ENCODE results near the gene MGAT4A.
"Not testable (repeated sequence)": the region's sequence is repeated elsewhere in the genome, so short reads cannot be mapped to it uniquely, and the experiment has no call there.

MGAT4A gene

DNA sequence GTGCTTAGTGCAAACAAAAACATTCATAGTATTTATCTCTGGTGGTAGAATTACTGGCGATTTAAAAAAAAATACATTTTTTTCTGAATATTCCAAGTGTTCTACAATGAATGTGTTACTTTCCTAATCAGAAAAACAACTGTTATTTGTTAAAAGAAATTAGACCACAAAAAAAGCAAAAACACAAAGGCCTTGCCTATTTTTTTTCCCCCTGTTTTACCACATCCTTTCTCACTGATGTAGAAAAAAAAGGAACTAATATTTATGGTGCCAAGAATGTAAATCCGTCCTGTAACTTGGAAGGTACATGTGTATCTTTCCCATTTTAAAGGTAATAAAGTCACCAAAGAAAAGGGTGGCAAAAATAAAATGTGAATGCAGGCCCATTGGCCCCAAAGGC lies 28.4 kb upstream of the MGAT4A start:
- peak in 2 of 5 experiments; percentile 31 to 54 for DNase-seq

DNA sequence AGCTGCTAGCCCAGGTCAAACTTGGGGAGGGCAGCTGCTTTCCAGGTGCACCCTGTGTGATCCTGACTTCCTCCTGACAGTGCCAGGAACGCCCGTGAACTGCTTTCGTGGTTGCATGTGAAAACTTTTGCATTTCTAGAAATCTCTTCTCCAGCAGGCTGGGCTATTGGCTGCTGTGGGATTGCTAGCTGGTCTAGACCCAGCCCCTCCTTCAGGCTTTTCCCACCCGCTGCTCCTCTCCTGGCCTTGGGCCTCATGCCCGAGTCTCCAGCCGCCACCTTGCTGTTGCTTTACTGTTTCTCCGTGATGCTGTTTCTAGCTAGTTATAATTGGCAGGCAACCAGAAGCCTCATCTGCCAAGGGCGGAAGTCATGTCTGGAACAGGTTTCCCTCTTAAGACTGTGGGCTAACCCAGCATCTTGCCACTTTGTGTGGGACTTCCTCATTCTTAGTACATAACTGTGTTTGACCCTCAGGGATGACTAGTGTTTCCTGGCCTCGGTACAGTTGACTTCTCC lies 27.0 kb upstream of the MGAT4A start:
- peak in 3 of 5 experiments; percentile 31 to 82 (median 73) for DNase-seq

DNA sequence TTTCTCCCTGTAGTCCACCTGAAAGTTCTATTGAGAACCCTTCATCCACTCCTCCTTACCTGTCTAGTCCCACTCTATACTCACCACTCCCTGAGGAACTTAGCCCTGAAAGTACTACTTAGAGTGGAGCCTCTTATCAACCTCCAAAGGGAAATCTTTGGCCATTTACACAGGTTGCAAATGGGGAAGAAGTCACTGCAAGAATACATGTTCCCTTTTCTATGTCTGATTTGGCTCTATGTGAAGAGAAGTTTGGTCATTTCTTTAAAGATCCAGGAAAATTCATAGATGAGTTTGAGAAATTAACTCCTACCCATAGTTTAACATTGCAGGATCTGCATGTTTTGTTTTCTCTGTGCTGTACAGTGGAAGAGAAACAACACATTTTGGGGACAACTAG lies 22.9 kb upstream of the MGAT4A start:
- DNase-seq = no peak

DNA sequence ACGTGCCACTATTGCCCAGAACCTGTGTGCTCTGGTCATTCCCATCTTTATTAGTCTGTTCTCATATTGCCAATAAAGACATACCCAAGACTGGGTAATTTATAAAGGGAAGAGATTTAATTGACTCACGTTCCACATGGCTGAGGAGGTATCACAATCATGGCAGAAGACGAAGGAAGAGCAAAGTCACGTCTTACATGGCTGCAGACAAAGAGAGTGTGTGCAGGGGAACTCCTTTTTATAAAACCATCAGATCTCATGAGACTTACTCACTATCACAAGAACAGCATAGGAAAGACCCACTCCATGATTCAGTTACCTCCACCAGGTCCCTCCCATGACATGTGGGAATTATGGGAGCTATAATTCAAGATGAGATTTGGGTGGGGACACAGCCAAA lies 21.8 kb upstream of the MGAT4A start:
- not testable (repeated sequence) for DNase-seq

DNA sequence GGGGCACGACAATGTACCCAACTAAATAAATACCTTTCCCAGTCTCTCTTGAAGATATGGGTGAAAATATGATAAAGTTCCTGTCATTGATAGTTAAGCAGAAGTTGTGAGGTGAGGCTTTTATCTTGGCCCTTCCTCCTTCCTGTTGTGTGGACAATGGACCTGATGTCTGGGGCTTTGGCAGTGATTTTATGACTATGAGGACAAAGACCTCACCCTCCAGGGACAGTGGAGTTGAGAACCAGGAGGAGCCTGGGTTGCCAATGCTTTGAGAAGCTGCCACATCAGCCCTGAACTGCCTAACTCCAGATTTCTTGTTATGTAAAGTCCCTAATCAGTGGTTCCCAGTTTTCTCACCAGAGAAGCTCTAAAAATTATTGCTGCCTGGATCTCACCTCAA lies 20.8 kb upstream of the MGAT4A start:
- no peak for DNase-seq

DNA sequence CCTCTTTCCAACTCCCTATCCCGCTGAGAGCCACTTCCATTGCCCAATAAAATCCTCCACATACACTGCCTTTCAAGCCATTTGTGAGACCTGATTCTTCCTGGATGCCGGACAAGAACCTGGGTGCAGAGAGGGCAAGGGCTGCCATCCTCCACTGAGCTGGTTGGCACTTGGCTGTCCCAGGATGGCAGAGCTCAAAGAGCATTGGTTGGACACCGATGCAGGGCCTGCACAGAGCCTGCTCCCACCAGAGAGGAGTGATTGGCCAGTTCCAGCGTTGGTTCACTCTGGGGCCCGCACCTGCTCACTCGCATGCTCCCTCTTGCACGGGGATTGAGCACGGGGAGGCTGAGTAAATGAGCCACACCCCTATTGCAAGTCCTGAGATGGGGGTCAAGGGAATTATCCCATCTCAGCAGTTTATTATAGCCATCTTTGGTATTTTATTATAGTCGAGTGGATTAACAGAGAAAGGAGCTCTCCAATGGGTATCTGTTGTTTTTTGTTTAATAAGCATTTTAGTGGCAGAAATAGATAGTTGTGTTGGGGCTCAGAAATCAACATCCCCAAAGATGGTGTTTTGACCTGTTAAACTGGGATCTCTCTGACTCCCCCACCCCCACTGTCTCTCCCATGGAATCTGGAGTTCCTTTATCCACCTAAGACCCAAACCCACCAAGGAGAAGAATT lies 19.8 kb upstream of the MGAT4A start:
- DNase-seq = no peak

DNA sequence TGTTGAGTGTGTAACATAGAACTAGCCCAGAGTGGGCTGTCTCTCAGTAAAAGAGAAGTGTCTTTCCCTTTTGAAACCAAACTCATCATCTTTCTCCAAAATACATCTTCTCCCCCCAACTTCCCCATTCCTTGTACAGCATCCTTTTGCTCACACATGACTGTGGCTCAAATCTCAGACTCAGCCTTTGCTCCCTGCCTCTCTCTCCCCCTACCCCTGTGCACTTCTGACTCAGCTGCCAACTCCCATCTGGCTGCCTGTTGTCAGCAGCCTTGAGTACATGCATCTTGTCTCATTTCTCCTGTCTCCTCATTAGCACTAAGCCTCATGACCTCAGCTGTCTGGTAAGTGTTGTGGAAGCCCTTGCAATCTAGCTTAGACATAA lies 18.1 kb upstream of the MGAT4A start:
- DNase-seq = no peak

DNA sequence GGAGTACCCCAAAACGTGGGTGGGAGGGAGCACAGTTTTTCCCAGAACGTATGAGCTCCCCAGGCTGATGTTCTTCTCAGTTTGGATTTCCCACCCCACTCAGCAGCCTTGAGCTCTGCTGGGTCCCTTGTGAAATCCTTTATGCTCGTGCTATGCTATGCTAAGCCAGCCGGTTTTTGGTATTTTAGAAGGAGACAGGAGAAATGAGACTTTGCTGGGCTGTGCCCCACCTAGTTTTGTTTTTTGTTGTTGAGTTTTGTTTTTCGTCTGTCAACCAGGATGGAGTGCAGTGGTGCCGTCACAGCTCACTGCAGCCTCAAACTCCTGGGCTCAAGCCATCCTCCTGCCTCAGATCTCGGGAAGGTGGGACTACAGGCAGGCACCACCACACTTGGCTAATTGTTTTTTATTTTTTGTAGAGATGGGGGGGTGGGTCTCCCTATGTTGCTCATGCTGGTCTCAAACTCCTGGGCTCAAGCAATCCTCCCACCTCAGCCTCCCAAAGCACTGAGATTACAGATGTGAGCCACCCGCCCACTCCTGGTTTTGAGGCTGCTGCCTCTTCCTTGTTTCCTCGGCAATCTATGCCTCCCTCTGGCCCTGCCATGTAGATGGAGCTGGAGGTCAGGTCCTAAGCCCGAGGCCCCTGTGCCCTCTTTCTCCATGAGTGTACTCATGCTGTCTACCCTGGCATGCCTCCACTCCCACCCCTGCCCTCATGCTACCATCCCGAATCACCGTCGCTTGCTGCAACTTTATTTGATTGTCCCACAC lies 17.5 kb upstream of the MGAT4A start:
- DNase-seq = no peak

DNA sequence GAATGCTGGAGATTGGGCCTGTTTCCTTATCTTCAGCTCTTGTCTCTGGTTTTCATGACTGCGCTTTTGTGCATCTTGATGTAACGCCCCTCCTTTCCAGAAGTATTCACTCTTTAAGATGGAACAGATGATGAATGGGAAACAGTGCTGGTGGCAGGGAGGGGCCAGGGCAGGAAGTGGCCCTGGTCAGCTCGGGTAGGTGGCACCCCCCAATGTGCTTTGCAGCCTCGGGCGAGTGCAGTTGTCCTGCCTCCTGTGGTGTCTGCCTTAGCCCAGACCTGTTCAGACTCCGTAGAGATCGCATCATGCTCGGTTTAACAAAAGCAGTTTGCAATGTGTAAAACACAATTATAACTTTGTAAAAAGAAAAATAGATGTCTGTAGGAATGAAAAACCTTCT lies 17.0 kb upstream of the MGAT4A start:
- no peak for DNase-seq

DNA sequence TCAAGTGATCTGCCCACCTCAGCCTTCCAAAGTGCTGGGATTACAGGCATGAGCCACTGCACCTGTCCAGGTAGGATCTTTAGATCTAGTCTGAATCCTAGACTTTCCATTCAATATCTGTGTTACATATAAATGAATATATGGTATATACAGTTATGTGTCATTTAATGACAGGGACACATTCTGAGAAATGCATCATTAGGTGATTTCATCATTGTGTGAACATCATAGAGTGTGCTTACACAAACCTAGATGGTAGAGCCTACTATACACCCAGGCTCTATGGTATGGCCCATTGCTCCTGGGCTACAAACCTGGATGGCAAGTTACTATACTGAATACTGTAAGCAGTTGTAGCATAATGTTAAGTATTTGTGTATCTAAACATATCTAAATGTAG lies 15.5 kb upstream of the MGAT4A start:
- no peak for DNase-seq

DNA sequence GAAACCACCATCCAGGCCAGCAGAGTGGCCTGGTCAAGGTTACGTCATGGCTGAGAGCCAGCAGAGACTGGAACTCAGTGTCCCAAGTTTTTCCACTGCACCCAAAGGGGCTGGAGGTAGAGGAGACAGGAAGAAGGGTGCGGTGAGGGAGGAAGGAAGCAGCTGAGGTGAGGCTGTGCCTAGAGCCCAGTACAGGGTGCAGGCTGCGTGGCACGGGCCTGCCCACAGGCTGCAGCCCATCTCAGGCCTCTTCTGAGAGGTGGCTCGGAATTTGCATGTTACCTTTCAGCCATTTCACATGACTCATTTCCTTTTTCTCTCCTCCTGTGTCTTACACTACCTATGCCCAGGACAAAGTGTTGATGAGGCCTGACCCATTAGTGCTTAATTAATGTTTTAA lies 13.7 kb upstream of the MGAT4A start:
- no peak for DNase-seq

DNA sequence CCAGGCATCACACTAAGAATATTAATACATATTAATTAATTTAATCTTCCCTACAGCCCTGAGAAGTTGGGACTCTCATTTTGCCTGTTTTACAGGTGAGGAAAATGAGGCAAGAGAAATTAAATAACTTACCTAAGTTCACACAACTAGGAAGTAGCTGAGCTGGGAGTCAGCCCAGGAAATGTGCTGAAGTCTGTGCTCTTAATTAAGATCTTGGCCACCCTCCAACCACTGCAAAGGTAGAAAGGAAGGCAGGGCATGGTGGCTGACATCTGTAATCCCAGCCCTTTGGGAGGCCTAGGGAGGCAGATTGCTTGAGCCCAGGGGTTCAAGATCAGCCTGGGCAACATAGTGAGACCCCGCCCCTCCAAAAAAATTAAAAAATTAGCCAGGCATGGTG lies 12.9 kb upstream of the MGAT4A start:
- DNase-seq = no peak

DNA sequence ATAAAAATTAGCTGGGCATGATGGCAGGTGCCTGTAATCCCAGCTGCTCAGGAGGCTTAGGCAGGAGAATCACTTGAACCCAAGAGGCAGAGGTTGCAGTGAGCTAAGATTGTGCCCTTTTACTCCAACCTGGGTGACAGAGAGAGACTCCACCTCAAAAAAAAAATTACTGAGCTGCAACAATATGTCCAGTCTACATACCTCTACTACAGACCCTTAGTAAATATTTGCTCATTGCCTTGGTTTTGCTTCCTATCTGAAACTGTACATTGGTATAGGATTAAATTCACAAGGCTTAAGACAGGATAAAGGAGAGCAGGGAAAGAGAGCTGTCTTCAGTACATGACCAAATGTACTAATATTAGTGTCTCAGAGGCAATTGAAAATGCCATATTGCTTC lies 8.1 kb upstream of the MGAT4A start:
- no peak for DNase-seq

DNA sequence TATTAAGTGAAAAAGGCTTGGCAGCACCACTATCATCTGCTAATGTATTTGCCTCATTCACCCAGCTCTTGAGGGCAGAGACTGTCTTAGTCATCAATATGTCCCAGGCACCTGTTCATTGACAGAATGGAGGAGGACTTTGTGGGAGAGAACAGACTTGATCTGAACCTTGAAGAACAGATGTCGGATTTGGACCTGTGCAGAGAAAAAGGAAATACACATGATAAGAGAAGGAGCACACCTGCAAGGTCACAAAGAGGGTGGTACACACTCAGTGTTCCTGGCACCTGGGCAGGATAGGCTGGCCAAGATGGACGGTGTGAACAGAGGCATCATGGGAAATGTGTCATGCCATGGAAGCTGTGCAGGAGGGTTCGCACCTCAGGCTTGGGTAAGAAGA lies 7.4 kb upstream of the MGAT4A start:
- no peak for DNase-seq

DNA sequence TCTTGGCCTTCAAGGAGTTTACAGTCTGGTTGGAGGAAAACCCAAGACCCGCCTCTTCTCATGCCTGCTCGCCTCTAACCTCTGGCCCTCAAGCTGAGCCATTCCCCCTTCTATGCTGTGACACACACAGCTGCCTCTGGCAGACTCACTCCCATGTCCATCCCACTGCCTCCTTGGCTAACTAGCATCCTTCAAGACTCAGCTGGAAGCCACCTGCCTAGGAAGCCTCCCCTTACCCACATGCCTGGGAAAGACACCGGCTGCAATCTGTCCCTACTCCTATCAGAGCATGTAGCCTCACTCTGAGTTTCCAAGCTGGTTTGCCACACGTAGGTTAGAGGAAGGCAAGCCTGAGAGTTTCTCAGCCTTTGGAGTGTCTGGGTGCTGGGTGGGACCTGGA lies 6.9 kb upstream of the MGAT4A start:
- no peak for DNase-seq

DNA sequence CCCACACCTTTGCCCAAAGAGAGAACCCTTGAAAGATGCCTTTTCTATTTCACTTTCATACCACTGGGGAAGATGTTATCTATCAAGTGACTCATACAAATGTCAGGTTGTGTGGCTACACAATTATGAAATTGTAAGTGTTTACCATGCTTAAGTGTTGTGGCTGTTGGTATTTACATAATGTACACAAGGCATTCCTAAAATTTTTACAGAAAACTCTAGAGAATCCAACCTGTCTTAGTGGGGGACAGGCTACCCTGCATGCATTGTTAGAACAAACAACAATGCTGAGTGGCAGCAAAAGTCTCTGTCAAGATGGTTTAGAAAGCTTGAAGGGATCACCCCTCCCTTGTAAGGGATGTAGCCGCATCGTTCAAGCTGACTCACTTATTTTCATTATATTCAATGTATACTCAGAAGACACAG lies 5.5 kb upstream of the MGAT4A start:
- peak in 1 of 5 experiments; percentile 84 for DNase-seq

DNA sequence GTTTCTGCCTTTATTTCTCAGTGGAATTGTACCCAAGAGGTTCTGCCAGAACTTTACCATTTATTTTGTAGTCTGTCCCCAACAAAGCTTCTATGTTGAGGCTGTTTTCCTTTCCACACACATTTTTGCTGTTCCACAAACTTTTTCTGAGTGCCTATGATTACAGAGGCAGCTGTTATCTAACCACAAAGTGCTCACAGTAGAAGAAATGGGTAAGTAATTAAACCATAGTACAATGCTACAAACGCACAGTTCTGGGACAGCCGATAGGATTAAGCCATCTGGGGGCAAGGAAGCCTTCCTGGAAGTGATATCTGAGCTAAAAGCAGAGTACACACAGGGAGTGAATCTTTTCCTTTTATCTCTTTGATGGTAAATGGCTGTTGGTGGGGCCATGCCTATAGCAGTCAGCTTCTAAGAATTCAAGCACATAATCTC lies 3.9 kb upstream of the MGAT4A start:
- peak in 1 of 5 experiments; percentile 36 for DNase-seq

DNA sequence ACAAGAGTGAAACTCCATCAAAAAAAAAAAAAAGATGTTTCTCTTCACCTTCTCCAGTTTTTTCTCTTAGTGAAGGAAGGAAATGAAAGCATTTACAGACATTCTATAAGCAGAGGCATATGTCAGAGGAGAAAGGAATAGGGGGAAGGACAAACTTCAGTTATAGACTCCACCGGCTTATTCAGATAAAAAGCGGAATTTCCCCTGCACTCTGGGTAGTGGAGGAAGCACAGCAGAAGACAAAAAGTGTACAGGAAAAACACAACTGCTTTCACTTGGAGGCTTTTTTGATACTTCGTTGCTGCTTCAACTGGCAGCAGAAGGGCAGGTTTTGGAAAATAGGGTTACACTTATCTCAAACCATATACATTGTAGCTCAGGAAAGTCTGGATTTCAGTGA lies 3.2 kb upstream of the MGAT4A start:
- DNase-seq = no peak

DNA sequence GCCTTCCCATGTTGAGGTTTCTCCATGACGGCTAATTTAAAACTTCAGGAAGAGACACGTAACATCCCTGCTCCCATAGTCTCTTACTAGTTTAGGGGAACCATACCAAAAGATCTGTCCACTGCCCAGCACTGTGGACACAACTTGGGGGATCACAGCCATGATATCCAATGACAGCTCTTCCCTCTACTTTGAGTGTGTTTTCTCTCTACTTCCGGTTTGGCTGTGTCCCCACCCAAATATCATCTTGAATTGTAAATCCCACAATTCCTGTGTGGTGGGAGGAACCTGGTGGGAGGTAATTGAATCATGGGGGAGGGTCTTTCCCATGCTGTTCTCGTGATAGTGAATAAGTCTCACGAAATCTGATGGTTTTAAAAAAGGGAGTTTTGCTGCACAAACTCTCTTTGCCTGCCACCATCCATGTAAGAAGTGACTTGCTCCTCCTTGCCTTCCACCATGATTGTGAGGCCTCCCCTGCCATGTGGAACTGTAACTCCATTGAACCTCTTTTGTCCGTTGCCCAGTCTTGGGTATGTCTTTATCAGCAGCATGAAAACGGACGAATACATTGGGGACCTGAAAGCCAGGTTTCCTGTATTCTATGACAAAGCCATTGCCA lies 1.6 kb upstream of the MGAT4A start:
- DNase-seq = no peak

DNA sequence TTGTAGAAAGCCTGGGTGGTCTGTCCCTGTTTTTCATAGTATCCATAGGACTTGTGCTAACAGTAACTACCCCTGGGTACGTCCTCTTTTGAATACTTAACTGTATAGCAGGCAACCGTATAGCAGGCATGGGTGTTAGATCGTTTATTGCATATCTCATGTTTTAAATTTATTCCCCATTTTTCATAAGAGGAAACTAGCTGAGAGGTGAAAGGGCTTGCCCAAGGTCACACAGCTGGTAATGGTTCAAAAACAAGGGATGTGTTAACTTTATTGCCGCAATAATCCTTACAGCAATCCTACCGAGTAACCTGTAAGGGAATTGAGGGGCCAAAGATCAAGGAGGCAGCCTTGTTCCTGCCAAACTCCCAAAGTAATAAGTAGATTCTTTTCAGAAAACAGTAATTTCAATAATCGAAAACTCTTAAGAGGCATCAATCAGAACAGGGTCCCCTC lies 990 bp upstream of the MGAT4A start:
- no peak for DNase-seq

DNA sequence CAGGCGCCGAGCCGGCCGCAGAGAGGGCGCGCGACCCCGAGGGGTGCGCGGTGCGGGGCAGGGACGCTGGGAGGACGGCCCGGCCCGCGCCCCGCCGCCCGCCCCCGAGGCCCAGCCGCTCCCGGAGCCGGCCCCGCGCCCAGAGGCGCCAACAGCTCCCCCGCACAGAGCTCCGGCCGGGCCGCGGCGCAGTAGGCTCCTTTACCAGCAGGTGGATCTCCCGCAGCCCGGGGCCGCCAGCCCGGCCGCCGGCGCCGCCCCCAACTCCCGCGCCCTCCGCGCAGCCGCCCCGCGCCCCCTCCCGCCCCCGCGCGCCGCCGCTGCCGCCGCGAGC lies 258 bp downstream of the MGAT4A start:
- peak; percentile 56 to 72 (median 60) for DNase-seq

DNA sequence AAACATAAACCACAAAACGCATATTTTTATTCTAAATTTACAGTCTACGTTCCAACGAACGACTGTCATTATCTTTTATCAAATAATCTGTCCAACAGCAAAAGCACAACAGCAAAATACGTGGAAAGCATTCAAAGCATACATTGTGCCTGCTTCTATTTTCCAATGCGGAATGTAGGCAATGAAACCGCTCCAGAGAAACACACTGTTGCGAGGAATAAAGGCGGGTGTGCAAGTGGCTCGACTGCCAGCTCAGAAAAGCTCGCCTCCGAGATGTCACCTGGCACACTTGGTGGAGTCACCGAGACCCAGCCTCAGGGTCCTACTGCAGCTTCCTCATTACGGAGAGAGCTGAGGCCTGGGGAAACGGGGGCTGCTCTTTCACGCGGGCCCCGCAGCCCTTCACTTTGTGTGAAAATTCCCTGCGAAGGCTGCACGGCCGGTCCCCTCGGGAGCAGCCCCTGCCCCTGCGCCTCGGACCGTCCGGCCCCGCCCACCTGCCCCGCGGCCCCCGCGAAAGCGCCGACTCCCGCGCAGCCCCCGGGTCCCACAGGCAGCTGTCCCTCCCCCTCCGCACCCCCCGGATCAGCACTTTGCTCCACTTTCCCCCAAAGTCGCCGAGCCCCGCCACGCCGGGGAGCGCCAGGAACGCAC lies 752 bp downstream of the MGAT4A start:
- DNase-seq = peak; percentile 18 to 75 (median 43)

DNA sequence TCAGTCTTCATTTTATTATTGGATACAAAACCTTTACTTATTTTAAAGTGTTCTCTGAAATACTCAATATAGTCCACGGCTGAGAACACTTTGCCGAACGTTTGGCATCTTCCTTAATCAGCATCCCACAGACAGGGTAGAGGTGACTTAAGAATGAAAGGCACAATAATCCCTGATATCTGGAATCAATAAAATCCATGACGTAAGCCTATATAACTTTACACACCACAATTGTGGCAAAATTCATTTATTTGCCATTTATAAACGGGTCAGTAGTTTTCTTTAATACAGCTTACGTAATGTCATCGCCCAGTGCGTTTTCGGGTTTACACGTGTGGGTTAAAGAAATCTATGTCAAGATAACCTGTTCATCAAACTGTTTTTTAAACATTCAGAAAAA lies 1.3 kb downstream of the MGAT4A start:
- DNase-seq = no peak

Measured in T-helper 2 cell (primary cell).